Measurements from ENCODE around the gene ARL14EP.

DNA sequence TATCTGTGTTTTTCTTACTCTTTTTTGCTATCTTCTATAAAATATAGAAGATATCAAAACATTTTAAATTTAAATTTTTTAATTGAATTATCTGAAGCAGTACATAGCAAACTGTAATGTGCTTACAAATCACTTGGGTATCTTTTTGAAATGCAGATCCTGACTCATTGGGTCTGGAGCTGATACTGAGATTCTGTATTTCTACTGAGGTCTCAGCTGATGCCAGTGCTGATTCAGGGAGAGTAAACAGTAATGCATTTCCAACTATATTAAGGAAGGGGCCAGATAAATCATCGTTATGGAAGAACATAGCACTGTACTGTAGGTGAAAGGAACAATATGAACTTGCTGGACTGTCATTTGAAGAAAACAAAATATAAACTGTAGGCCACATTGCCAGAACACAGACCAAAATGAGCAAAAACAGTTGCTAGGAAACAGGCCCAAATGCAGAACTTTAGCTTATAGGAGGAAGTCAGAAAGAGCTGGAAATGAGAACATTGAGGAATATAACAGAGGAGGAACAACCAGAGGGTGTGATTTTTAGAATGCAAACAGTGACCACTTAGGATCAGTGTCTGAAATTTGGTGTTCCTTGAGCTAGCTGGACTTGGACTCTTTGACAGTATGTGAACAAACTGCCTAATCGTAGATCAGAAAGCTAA lies 3.3 kb downstream of the ARL14EP start:
- TF ChIP-seq, protein P1, sequence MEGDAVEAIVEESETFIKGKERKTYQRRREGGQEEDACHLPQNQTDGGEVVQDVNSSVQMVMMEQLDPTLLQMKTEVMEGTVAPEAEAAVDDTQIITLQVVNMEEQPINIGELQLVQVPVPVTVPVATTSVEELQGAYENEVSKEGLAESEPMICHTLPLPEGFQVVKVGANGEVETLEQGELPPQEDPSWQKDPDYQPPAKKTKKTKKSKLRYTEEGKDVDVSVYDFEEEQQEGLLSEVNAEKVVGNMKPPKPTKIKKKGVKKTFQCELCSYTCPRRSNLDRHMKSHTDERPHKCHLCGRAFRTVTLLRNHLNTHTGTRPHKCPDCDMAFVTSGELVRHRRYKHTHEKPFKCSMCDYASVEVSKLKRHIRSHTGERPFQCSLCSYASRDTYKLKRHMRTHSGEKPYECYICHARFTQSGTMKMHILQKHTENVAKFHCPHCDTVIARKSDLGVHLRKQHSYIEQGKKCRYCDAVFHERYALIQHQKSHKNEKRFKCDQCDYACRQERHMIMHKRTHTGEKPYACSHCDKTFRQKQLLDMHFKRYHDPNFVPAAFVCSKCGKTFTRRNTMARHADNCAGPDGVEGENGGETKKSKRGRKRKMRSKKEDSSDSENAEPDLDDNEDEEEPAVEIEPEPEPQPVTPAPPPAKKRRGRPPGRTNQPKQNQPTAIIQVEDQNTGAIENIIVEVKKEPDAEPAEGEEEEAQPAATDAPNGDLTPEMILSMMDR (IDR thresholded peaks at IDR 0.05) = no peak
- TF ChIP-seq ZFX (IDR thresholded peaks at IDR 0.05; ENCODE audit: borderline replicate concordance) = no peak
